Common myeloid progenitor, CD34-positive (primary cell): ENCODE measurements around the gene CAPZB.

Source experiments
- CTCF ChIA-PET: fragments of 350-600 bp; sonication (Branson Sonifier 250); formaldehyde crosslinking; loops from one replicate; lab custom pipeline; 2021; ENCODE audit warnings: antibody characterized with exemption; lab: Charles Lee
- POLR2A ChIA-PET: fragments of 350-600 bp; sonication (Branson Sonifier 250); formaldehyde crosslinking; loops from one replicate; lab custom pipeline; 2021; ENCODE audit warnings: antibody characterized with exemption; lab: Charles Lee
- DNase-seq, 3 donors: peaks; one replicate each; pipeline versions ENCODE4 v3.0.0 to v3.0.0-alpha.2; 2013
- H3K27ac ChIP-seq, 2 experiments: 1 replicate in 1 of 2; 2 replicates in 1 of 2; pipeline ENCODE4 v1.7.0; 2013; ENCODE audit warnings: inconsistent platforms in 2 of 2, low read length in 2 of 2, mild to moderate bottlenecking in 2 of 2, low read depth in 1 of 2, moderate library complexity in 1 of 2; ENCODE audit not compliant: severe bottlenecking in 2 of 2, insufficient read depth in 1 of 2, poor library complexity in 1 of 2
- H3K27me3 ChIP-seq, 5 experiments: replicated peaks in 2 of 5; 1 replicate in 3 of 5; 2 replicates in 2 of 5; pipeline versions ENCODE4 v1.6.1 to v1.7.0; 2013; ENCODE audit warnings: low read length in 4 of 5, mild to moderate bottlenecking in 2 of 5, moderate library complexity in 2 of 5, inconsistent platforms in 1 of 5; ENCODE audit not compliant: insufficient read depth in 5 of 5, control insufficient read depth in 4 of 5
- H3K36me3 ChIP-seq, 4 experiments: 1 replicate in 2 of 4; 2 replicates in 2 of 4; pipeline versions ENCODE4 v1.6.1 to v1.7.0; 2013; ENCODE audit warnings: low read length in 3 of 4, control low read depth in 1 of 4, mild to moderate bottlenecking in 1 of 4; ENCODE audit not compliant: control insufficient read depth in 4 of 4, insufficient read depth in 4 of 4
- H3K4me1 ChIP-seq, 4 experiments: 1 replicate in 3 of 4; 2 replicates in 1 of 4; pipeline versions ENCODE4 v1.6.1 to v1.7.1; 2013; ENCODE audit warnings: low read length in 3 of 4, mild to moderate bottlenecking in 3 of 4, control low read depth in 1 of 4, inconsistent platforms in 1 of 4, moderate library complexity in 1 of 4; ENCODE audit not compliant: control insufficient read depth in 4 of 4, insufficient read depth in 4 of 4; ENCODE audit errors: control extremely low read depth in 1 of 4
- H3K4me3 ChIP-seq, 7 experiments: 1 replicate in 4 of 7; 2 replicates in 3 of 7; pipeline versions ENCODE4 v1.5.1 to v1.7.0; 2013; ENCODE audit warnings: mild to moderate bottlenecking in 7 of 7, low read length in 6 of 7, moderate library complexity in 6 of 7, inconsistent platforms in 2 of 7, low read depth in 2 of 7, control low read depth in 1 of 7; ENCODE audit not compliant: insufficient read depth in 4 of 7, control insufficient read depth in 1 of 7; ENCODE audit errors: extremely low read depth in 1 of 7
- H3K9me3 ChIP-seq, 5 experiments: 1 replicate in 4 of 5; 2 replicates in 1 of 5; pipeline versions ENCODE4 v1.6.1 to v1.7.1; 2013; ENCODE audit warnings: low read length in 4 of 5, mild to moderate bottlenecking in 2 of 5, inconsistent platforms in 1 of 5, low read depth in 1 of 5, moderate library complexity in 1 of 5; ENCODE audit not compliant: control insufficient read depth in 4 of 5, insufficient read depth in 2 of 5; ENCODE audit errors: control extremely low read depth in 1 of 5
- WGBS: methylation state at CpG from one replicate; pipeline ENCODE4 v1.1.5; 2013; ENCODE audit not compliant: insufficient coverage; 5-methylcytosine and 5-hydroxymethylcytosine counted together

CAPZB gene

DNA sequence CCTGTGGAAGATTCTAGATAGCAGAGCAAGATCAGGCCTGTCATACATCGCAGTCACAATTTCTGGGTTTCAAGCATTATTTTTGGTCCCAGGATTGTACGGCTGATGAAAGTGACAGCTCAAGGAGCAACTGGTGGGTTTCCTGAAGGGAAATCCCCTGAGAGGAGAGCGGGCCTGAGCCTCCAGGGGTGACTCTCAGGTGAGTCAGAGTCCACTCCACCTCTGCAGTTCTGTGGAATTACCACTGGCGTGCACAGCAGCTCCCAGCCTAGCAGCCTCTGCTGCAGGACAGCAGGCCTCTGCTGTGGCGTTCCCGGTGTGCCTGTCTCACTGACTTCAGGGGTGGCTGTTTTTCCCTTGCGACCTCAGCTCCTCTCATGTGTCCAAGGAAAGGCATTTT lies 148.8 kb downstream of the CAPZB start:
- no peak for DNase-seq

DNA sequence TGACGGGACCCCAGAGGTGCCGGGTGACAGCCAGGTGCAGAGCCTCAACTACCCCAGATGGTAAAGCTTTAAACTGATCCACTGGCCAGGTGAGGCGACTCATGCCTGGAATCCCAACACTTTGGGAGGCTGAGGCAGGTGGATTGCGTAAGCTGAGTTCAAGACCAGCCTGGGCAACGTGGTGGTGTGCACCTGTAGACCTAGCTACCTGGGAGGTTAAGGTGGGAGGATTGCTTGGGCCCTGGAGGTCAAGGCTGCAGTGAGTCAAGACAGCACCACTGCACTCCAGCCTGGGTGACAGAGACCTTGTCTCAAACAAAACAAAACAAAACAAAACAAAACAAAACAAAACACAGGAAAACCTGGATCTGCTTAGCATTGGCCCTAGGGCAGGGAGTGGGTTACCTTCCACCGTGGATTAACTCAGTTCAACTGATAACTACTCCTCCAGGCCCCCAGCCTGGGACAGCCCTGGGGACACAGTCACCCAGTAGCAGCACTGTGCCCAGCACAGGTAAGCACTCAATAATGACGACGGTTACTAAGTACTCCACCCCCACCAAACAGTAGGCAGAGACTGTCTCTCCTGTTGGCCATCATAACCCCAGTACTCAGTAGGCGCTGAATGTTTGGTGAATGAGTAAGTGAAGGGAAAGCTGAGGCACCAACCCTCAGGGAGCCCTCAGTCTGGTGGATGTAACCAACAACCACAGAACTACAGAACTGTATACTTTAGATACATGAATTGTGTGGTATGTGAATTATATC lies 151.6 kb downstream of the CAPZB start:
- H3K27me3 ChIP-seq, result no peaks in the 10 kb centered on the region
- H3K4me1 ChIP-seq, result no peaks in the 10 kb centered on the region
- H3K36me3 ChIP-seq, result peaks cover 2 to 23% (median 10%) of the 10 kb centered on the region in 4 experiments
- no peaks in the 10 kb centered on the region for H3K9me3 ChIP-seq
- ChIA-PET CTCF (interaction anchor here (1.1 kb wide), 1 partner anchor 8 kb away, joined by 3 read pairs; no protein-coding TSS in a partner anchor), POLR2A (no interaction called here)
- no peak overlapping the region for H3K4me3 ChIP-seq
- 90% methylated on average over 6 of the region's 9 CpGs for WGBS
- H3K27ac ChIP-seq, result no peak overlapping the region
- DNase-seq, result no peak

More for the DNA sequence above, 148.8 kb downstream of the CAPZB start:
- Histone ChIP-seq H3K9me3 (no peaks in the 10 kb centered on the region), H3K27ac (no peak overlapping the region), H3K27me3 (no peaks in the 10 kb centered on the region), H3K4me1 (peaks cover 0 to 3% (median 0%) of the 10 kb centered on the region in 4 experiments), H3K4me3 (no peak overlapping the region), H3K36me3 (peaks cover 0 to 39% (median 13%) of the 10 kb centered on the region in 4 experiments)
- ChIA-PET POLR2A (interaction anchor here (0.6 to 0.7 kb wide), 2 partner anchors 34 to 294 kb away, joined by 3 to 6 read pairs; no protein-coding TSS in a partner anchor), CTCF (no interaction called here)
- 88% methylated on average over 7 of the region's 7 CpGs for WGBS

DNA sequence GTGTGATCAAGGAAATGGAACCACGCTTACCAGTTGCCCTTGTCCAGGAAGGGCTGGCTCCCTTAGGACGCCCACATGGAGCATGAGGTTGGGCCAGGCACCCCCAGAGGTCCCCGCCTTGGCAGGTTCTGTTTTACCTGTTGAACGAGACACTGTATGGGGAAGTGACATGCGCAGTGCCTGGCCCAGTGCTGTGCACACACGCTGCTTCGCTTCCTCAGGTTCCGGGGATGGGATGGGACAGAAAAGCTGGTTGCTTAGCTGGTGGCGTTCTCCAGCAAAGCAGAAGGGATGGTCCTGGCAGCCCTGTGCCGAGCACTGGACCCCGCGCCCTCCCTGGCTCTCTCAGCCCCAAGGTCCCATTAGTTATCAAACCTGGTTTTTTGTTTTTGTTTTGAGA lies 152.5 kb downstream of the CAPZB start:
- POLR2A ChIA-PET, result interaction anchor here (0.6 kb wide), 1 partner anchor 72 kb away, joined by 4 read pairs; no protein-coding TSS in a partner anchor
- Histone ChIP-seq H3K27ac (no peak overlapping the region), H3K36me3 (peaks cover 2 to 22% (median 14%) of the 10 kb centered on the region in 4 experiments), H3K4me1 (no peaks in the 10 kb centered on the region), H3K9me3 (no peaks in the 10 kb centered on the region), H3K4me3 (no peak overlapping the region), H3K27me3 (no peaks in the 10 kb centered on the region)
- WGBS, result 91% methylated on average over 9 of the region's 12 CpGs
- CTCF ChIA-PET, result interaction anchor here (1.1 kb wide), 1 partner anchor 9 kb away, joined by 3 read pairs; no protein-coding TSS in a partner anchor
- DNase-seq, result no peak

DNA sequence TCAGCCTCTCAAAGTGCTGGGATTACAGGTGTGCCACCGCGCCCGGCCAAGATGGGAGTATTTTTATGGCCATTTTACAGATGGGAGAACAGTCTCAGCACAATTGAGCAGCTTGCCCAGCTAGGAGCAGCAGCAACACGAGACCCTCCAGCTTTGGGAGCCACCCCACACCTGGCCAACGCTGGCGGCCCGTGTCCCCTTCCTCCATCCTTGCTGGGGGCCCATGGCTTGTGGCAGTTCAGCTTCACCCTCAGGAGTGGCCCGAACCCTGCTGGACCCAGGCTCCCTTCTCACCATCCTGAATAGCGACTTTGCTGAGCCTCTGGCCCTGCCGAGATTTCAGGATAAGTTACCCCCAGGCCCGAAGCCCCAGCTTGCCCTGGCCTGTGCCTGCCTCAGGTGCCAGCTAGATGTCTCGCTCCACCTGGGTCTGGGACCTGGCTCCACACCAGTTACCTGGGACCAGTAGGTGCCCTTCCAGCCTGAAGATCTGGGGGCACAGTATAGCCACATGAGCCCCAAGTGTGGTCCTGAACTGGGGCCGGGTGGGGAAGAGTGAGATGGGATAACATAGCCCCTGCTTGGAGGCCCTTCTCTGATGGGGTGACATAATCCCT lies 154.0 kb downstream of the CAPZB start:
- no peaks in the 10 kb centered on the region for H3K27me3 ChIP-seq
- H3K36me3 ChIP-seq, result peaks cover 2 to 37% (median 21%) of the 10 kb centered on the region in 4 experiments
- H3K9me3 ChIP-seq, result no peaks in the 10 kb centered on the region
- no peak overlapping the region for H3K4me3 ChIP-seq
- ChIA-PET CTCF (interaction anchor here (1.4 to 2.0 kb wide), 4 partner anchors 11 to 329 kb away, joined by 3 to 7 read pairs (median 4); partner anchors contain the start of genes AKR7A2 and SLC66A1), POLR2A (no interaction called here)
- no peak for DNase-seq
- 94% methylated on average over 13 of the region's 13 CpGs for WGBS
- no peak overlapping the region for H3K27ac ChIP-seq
- peaks cover 0 to 4% (median 3%) of the 10 kb centered on the region in 4 experiments for H3K4me1 ChIP-seq

DNA sequence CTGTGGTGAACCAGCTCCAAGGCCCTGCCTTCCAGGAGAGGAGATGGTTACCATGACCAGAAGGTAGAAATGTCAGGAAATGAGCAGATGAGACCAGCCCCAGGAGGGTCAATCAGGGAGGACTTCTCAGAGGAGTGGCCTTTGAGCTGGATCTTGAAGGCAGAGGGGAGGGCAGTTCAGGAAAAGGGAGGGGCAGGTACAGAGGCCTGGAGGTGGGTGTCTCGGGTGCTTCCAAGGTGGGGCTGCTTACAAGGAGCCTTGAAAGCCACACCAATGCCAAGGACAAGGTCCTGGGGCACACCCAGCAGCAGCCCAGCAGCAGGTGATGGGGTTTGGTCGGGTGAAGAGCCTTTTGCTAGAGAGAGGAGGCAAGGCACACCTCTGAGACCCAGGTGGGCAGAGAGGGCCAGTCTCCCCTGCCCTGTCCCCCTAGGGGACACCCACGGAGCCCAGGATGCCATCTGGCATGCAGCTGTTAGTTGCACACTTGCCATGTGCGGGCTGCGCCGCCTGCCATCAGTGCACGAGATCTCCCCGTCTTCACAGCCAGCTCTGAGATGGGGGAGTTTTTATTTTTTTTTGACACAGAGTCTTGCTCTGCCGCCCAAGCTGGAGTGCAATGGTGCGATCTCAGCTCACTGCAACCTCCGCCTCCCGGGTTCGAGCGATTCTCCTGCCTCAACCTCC lies 154.7 kb downstream of the CAPZB start:
- Histone ChIP-seq H3K4me1 (peaks cover 0 to 9% (median 7%) of the 10 kb centered on the region in 4 experiments), H3K27ac (no peak overlapping the region), H3K36me3 (peaks cover 2 to 45% (median 24%) of the 10 kb centered on the region in 4 experiments), H3K9me3 (no peaks in the 10 kb centered on the region), H3K27me3 (no peaks in the 10 kb centered on the region), H3K4me3 (no peak overlapping the region)
- 96% methylated on average over 6 of the region's 14 CpGs for WGBS
- DNase-seq, result no peak
- ChIA-PET POLR2A (no interaction called here), CTCF (interaction anchor here (0.6 to 2.0 kb wide), 5 partner anchors 12 to 330 kb away, joined by 3 to 7 read pairs (median 3); partner anchors contain the start of genes AKR7A2 and SLC66A1)

DNA sequence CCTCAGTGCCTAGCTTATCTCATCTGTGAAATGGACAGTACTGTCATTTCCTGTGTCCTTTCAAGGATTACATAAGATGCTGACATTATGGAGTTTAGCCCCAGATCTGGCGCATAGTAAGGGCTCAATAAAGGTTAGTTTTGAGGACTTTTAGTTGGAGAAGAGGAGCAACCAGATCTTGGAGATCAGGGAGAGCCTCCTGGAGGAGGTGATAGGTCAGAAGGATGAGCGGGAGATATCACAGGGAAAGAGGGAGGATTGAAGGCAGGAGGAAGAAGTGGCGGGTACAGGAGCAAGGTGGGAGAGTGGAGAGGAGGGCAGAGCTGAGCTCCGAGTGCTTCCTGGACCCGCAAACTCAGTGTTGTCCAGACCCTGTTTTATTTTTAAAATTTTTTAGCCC lies 155.7 kb downstream of the CAPZB start:
- ChIA-PET CTCF (interaction anchor here (1.2 kb wide), 1 partner anchor 12 kb away, joined by 5 read pairs; no protein-coding TSS in a partner anchor), POLR2A (no interaction called here)
- no peak for DNase-seq
- no peaks in the 10 kb centered on the region for H3K9me3 ChIP-seq
- H3K27ac ChIP-seq, result no peak overlapping the region
- no peaks in the 10 kb centered on the region for H3K27me3 ChIP-seq
- H3K4me1 ChIP-seq, result peaks cover 0 to 13% (median 7%) of the 10 kb centered on the region in 4 experiments
- peaks cover 2 to 53% (median 28%) of the 10 kb centered on the region in 4 experiments for H3K36me3 ChIP-seq
- WGBS, result 100% methylated on average over 2 of the region's 5 CpGs
- H3K4me3 ChIP-seq, result no peak overlapping the region
